ENCODE data around the gene EEF2K. TPM values are rescaled to one million over a fixed set of nuclear protein-coding genes. Genes with fewer than 3 reads are reported as not detected.

Gene EEF2K
- total RNA-seq, 1 experiment from 2014 or later = 15.9 TPM

GRCh38 chr16:22304411-22304810 lies 98.3 kb downstream of the EEF2K start:
- no peak for TF ChIP-seq CTCF (IDR thresholded peaks at IDR 0.05; ENCODE audit: unreplicated experiment)
- H3K27ac Mint-ChIP-seq (ENCODE audit: low read depth, unreplicated experiment) = no peak overlapping the region
- BruUV-seq (replicated peaks) = no TSS peak
- no peaks in the 10 kb centered on the region for H3K9me3 Mint-ChIP-seq (ENCODE audit: unreplicated experiment)
- H3K36me3 Mint-ChIP-seq (ENCODE audit: insufficient read depth, unreplicated experiment) = peaks cover 66% of the 10 kb centered on the region
- intact Hi-C loops (cut with micrococcal nuclease) = no loop called here
- ChIA-PET POLR2A (no interaction called here), CTCF (interaction anchor here (2.0 kb wide), 1 partner anchor 105 kb away, joined by 4 read pairs; no protein-coding TSS in a partner anchor)
- no peaks in the 10 kb centered on the region for H3K27me3 Mint-ChIP-seq (ENCODE audit: insufficient read depth, unreplicated experiment)
- H3K4me3 Mint-ChIP-seq (ENCODE audit: unreplicated experiment) = no peak overlapping the region
- peaks cover 21% of the 10 kb centered on the region for H3K4me1 Mint-ChIP-seq (ENCODE audit: insufficient read depth, unreplicated experiment)
- no peak for DNase-seq (ENCODE audit: unreplicated experiment)

- DNase-seq (ENCODE audit: unreplicated experiment) = no peak
- ChIA-PET CTCF (interaction anchor here (0.7 kb wide), 1 partner anchor 12 kb away, joined by 3 read pairs; no protein-coding TSS in a partner anchor), POLR2A (no interaction called here)
- Mint-ChIP-seq H3K9me3 (ENCODE audit: unreplicated experiment) (no peaks in the 10 kb centered on the region), H3K27me3 (ENCODE audit: insufficient read depth, unreplicated experiment) (no peaks in the 10 kb centered on the region), H3K4me3 (ENCODE audit: unreplicated experiment) (no peak overlapping the region), H3K27ac (ENCODE audit: low read depth, unreplicated experiment) (no peak overlapping the region), H3K36me3 (ENCODE audit: insufficient read depth, unreplicated experiment) (peaks cover 62% of the 10 kb centered on the region), H3K4me1 (ENCODE audit: insufficient read depth, unreplicated experiment) (peaks cover 6% of the 10 kb centered on the region)
- TF ChIP-seq CTCF (IDR thresholded peaks at IDR 0.05; ENCODE audit: unreplicated experiment) = no peak
- intact Hi-C loops (cut with micrococcal nuclease) = no loop called here
- BruUV-seq (replicated peaks) = no TSS peak
Observed at GRCh38 chr16:22306788-22307187, 100.7 kb downstream of the EEF2K start.

- no peak overlapping the region for H3K27ac Mint-ChIP-seq (ENCODE audit: low read depth, unreplicated experiment)
- intact Hi-C loops (cut with micrococcal nuclease) = no loop called here
- H3K27me3 Mint-ChIP-seq (ENCODE audit: insufficient read depth, unreplicated experiment) = no peaks in the 10 kb centered on the region
- DNase-seq (ENCODE audit: unreplicated experiment) = no peak
- H3K36me3 Mint-ChIP-seq (ENCODE audit: insufficient read depth, unreplicated experiment) = peaks cover 59% of the 10 kb centered on the region
- H3K4me3 Mint-ChIP-seq (ENCODE audit: unreplicated experiment) = no peak overlapping the region
- no peak for TF ChIP-seq CTCF (IDR thresholded peaks at IDR 0.05; ENCODE audit: unreplicated experiment)
- no peaks in the 10 kb centered on the region for H3K4me1 Mint-ChIP-seq (ENCODE audit: insufficient read depth, unreplicated experiment)
- ChIA-PET CTCF (interaction anchor here (0.8 to 4.4 kb wide), 4 partner anchors 7 to 276 kb away, joined by 3 to 37 read pairs (median 4); no protein-coding TSS in a partner anchor), POLR2A (no interaction called here)
- no TSS peak for BruUV-seq (replicated peaks)
- no peaks in the 10 kb centered on the region for H3K9me3 Mint-ChIP-seq (ENCODE audit: unreplicated experiment)
Observed at GRCh38 chr16:22307838-22308237, 101.8 kb downstream of the EEF2K start.

- no peak for DNase-seq (ENCODE audit: unreplicated experiment)
- intact Hi-C loops (cut with micrococcal nuclease) = no loop called here
- peak overlapping the region; percentile 46 for H3K27ac Mint-ChIP-seq (ENCODE audit: low read depth, unreplicated experiment)
- POLR2A ChIA-PET = no interaction called here
- BruUV-seq (replicated peaks) = no TSS peak
- peaks cover 59% of the 10 kb centered on the region for H3K36me3 Mint-ChIP-seq (ENCODE audit: insufficient read depth, unreplicated experiment)
- no peak for TF ChIP-seq CTCF (IDR thresholded peaks at IDR 0.05; ENCODE audit: unreplicated experiment)
- H3K4me3 Mint-ChIP-seq (ENCODE audit: unreplicated experiment) = no peak overlapping the region
- no peaks in the 10 kb centered on the region for H3K4me1 Mint-ChIP-seq (ENCODE audit: insufficient read depth, unreplicated experiment)
- CTCF ChIA-PET = interaction anchor here (0.6 to 5.3 kb wide), 6 partner anchors 8 to 264 kb away, joined by 3 to 43 read pairs (median 4); no protein-coding TSS in a partner anchor
- no peaks in the 10 kb centered on the region for H3K9me3 Mint-ChIP-seq (ENCODE audit: unreplicated experiment)
- no peaks in the 10 kb centered on the region for H3K27me3 Mint-ChIP-seq (ENCODE audit: insufficient read depth, unreplicated experiment)
Observed at GRCh38 chr16:22308824-22309520, 102.9 kb downstream of the EEF2K start.

Measured in MCF 10A (cell line).